Coronary artery (tissue), 2 donors: ENCODE measurements around the gene FEM1C.

Source experiments
- DNase-seq: peaks from one replicate; pipeline ENCODE4 v3.0.0-alpha.2; 2017; ENCODE audit warnings: low spot score
- H3K27ac ChIP-seq, 2 donors: fragments of 200-600 bp; sonication (generic); one replicate each; pipeline ENCODE4 v1.5.1; 2016 to 2019
- H3K4me3 ChIP-seq: fragments of 200-600 bp; sonication (generic); 2 replicates; pipeline ENCODE4 v1.5.1; 2016; ENCODE audit warnings: mild to moderate bottlenecking, moderate library complexity
- TF ChIP-seq, protein P1 (sequence below): fragments of 200-600 bp; sonication (generic); IDR thresholded peaks from one replicate; pipeline ENCODE4 v1.5.1; 2019; ENCODE audit warnings: antibody characterized with exemption

Gene FEM1C

DNA sequence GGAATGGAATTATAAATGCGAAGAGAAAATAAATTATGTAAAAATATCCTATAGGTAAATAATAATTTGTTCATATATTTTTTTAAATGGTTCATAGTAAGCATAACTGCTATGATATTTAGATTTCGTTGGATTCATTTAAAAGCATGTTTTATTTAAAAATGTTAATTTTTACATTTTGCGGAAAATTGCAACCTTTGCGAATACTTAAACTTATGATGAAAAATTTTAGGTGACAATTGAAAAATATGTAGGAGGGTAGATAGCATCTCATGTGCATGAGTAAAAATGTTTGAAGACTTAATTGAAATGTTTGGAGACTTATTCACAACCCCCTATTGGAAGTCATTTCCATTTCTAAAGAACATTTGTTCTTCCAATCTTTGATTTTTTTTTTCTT is 4.1 kb upstream of the FEM1C start:
- no peak for DNase-seq
- Histone ChIP-seq H3K27ac (no peak overlapping the region), H3K4me3 (no peak overlapping the region)
- TF ChIP-seq, protein P1, sequence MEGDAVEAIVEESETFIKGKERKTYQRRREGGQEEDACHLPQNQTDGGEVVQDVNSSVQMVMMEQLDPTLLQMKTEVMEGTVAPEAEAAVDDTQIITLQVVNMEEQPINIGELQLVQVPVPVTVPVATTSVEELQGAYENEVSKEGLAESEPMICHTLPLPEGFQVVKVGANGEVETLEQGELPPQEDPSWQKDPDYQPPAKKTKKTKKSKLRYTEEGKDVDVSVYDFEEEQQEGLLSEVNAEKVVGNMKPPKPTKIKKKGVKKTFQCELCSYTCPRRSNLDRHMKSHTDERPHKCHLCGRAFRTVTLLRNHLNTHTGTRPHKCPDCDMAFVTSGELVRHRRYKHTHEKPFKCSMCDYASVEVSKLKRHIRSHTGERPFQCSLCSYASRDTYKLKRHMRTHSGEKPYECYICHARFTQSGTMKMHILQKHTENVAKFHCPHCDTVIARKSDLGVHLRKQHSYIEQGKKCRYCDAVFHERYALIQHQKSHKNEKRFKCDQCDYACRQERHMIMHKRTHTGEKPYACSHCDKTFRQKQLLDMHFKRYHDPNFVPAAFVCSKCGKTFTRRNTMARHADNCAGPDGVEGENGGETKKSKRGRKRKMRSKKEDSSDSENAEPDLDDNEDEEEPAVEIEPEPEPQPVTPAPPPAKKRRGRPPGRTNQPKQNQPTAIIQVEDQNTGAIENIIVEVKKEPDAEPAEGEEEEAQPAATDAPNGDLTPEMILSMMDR = no peak

DNA sequence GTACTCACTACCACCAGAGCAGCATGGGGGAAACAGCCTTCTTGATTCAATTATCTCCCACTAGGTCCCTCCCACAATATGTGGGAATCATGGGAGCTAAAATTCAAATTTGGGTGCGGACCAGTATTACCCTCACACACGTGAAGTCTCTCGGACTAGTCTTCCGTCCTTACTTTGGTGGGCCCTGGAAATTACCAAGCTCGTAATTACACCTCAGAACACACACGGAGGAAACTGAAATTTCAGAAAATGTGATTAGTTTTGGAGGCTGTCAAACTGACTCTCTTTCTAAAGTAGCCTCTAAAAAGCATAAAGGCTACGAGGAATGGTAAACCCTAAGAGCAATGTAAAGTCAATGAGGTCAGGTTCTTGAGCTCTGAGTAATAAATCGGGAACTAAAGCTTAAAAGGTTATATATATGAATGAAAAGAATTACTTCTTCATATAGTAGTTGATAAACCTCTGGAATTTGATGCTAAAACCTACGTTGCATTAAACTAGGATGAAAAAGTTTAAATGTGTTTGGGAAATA is 842 bp upstream of the FEM1C start:
- TF ChIP-seq, protein P1 = no peak
- H3K4me3 ChIP-seq = peak overlapping the region; percentile 87
- peak overlapping the region; percentile 75 to 100 for H3K27ac ChIP-seq
- DNase-seq = no peak

DNA sequence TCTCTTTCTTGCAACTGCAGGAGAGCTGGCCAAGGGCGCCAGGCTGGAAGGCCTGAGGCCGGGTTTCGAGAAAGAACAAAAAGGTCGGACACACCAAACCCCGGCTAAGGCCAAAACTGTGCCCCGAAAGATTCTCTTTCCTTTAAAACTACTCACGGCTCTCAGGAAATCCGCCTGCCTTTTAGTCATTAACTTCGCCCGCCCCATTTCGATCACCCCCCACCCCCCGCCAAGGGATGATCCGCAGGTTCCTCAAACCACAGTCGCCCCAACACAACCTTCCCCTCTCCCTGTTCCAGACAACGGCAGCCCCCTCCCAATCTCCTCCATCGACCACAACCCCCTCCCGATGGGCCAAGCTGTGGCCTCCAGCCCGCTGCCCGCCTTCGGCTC is 536 bp downstream of the FEM1C start:
- TF ChIP-seq, protein P1 = no peak
- H3K27ac ChIP-seq = peak overlapping the region; percentile 97 to 100
- peak; percentile 84 for DNase-seq
- H3K4me3 ChIP-seq = peak overlapping the region; percentile 87

DNA sequence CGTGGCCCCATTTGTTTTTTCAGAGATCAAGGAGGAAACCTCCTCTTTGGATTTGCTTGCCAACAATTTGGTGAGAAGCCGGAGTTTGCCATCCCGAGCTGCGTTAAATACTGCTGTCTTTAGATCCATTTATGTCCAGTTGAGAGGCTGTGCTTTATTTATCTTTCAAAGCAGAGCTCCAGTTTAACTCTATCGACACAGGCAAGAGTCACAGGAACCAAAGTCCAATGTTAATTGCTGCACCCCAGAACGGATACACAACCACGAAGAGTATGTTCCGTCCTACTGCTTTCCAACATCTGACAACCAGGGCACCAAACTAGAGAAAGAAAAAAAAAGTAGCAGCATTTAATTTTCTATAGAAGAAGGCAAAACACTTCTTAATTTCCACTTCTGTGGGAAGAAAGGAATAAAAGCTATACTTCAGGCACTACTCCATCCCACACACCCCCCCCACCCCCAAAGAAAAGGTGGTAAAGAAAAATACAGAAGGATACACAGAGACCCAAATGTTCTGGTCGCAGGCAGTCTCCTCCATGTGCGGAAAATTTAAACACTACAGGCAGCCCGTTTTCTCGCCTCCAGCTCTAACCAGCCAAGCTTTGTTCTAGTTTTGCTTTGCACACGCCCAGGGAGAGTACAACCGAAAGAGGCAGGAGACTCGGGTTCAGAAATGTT is 1.1 kb downstream of the FEM1C start:
- peak overlapping the region; percentile 87 for H3K4me3 ChIP-seq
- peak overlapping the region; percentile 97 to 100 for H3K27ac ChIP-seq
- TF ChIP-seq, protein P1 = no peak
- DNase-seq = no peak

DNA sequence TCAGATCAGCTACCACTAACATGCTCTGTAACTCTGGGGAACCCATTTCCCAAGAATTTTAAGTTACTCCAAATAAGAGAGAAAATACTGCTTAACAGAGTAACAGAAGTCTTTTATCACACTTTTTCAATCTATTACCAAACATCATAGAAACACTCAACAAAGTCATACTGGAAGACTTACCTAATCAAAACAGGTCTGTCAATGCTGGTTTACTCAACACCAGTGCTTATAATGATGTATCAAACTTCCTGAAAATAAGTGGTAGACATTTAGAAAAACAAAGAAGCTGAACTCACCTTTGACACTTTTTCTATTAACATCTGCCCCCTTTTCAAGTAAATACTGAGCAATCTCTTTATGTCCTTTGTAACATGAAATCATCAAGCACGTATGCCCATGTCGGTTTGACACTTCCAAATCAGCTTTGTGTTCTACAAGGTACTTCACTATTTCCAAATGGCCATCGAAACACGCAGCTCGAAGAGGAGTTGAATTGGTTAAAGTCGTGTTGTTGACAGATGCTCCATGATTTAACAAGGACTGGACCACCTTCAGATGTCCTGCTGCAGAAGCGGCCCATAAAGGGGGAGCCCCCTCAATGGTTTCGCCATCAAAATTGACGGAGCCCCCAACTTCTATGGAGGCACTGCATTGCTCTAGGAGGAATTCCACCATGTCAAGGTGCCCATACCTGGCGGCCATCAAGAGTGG is 1.8 kb downstream of the FEM1C start:
- TF ChIP-seq, protein P1 = no peak
- no peak for DNase-seq
- Histone ChIP-seq H3K27ac (peak overlapping the region; percentile 97 to 100), H3K4me3 (peak overlapping the region; percentile 87)

DNA sequence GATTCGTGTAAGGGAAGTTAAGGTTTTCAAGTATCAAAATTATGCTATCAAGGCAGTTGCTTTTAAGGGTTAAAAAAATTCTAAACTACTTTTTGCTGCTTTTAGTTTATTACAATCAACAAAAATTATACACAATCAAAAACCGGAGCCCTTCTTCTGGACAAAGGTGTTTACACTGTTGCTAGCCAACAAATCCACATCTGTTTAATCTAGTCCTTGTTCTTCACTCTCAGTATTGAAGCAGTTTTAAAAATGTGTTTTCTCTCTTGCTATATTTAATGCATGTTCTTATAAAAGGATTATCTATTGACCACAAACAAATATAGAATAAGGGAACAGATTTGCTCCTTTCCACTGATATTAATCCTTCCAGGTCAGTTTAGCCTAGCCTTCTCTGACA is 2.5 kb downstream of the FEM1C start:
- TF ChIP-seq, protein P1 = no peak
- H3K27ac ChIP-seq = peak overlapping the region in 1 of 2 donors; percentile 100

DNA sequence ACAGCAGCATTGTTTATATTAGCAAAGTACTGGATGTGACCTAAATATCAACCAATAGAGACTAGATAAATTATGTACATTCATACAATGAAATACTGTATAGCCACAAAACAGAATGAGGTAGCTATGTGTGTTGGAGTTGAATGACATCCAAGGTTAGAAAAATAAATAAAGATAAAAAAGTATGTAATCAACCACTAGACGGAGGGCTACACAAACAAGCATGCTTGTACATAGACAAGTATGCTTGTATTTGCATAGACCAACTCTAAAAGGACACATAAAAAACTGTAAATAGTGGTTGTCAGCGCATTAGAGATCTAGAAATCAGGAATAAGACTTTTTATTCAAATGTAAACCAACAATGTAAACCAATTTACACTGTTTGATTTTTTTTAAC is 3.0 kb downstream of the FEM1C start:
- H3K27ac ChIP-seq = peak overlapping the region; percentile 46 to 100
- TF ChIP-seq, protein P1 = no peak
- no peak for DNase-seq
- peak overlapping the region; percentile 87 for H3K4me3 ChIP-seq

More for the DNA sequence above, 2.5 kb downstream of the FEM1C start:
- peak overlapping the region; percentile 87 for H3K4me3 ChIP-seq
- DNase-seq = no peak
